GM19372 (cell line): ENCODE data around the gene CIP2A.

Experiments
- ATAC-seq: cut with Tn5 transposase; IDR thresholded peaks from one replicate; pipeline ENCODE4 v1.9.1; 2021; ENCODE audit warnings: mild to moderate bottlenecking, low read depth, moderate library complexity; ENCODE audit not compliant: unreplicated experiment

Gene CIP2A

GRCh38 chr3:108565506-108565905 is 23.7 kb downstream of the CIP2A start:
- ATAC-seq: no peak

GRCh38 chr3:108564564-108564963 is 24.7 kb downstream of the CIP2A start:
- ATAC-seq: no peak

GRCh38 chr3:108562565-108562964 is 26.7 kb downstream of the CIP2A start:
- ATAC-seq: no peak

GRCh38 chr3:108555966-108556581 is 33.2 kb downstream of the CIP2A start:
- ATAC-seq: no peak

GRCh38 chr3:108554913-108555571 is 34.2 kb downstream of the CIP2A start:
- ATAC-seq: no peak

- no peak for ATAC-seq
Observed at GRCh38 chr3:108554229-108554628, 35.0 kb downstream of the CIP2A start.

GRCh38 chr3:108552267-108553159 is 36.7 kb downstream of the CIP2A start:
- ATAC-seq: no peak

GRCh38 chr3:108548886-108549285 is 40.4 kb downstream of the CIP2A start:
- no peak for ATAC-seq

GRCh38 chr3:108548304-108548703 is 40.9 kb downstream of the CIP2A start:
- no peak for ATAC-seq

- ATAC-seq: peak; percentile 68
Observed at GRCh38 chr3:108546692-108547091, 42.5 kb downstream of the CIP2A start.

GRCh38 chr3:108546247-108546646 is 43.0 kb downstream of the CIP2A start:
- peak; percentile 61 for ATAC-seq

GRCh38 chr3:108538083-108538482 is 51.2 kb downstream of the CIP2A start:
- no peak for ATAC-seq

- ATAC-seq: peak; percentile 94
Observed at GRCh38 chr3:108528459-108529252, 60.6 kb downstream of the CIP2A start.

GRCh38 chr3:108527817-108528216 is 61.4 kb downstream of the CIP2A start:
- ATAC-seq: no peak

- ATAC-seq: no peak
Observed at GRCh38 chr3:108527109-108527508, 62.1 kb downstream of the CIP2A start.

GRCh38 chr3:108525971-108526370 is 63.3 kb downstream of the CIP2A start:
- no peak for ATAC-seq

GRCh38 chr3:108525256-108525655 is 64.0 kb downstream of the CIP2A start:
- ATAC-seq: no peak

GRCh38 chr3:108524537-108524936 is 64.7 kb downstream of the CIP2A start:
- no peak for ATAC-seq

GRCh38 chr3:108518895-108519294 is 70.3 kb downstream of the CIP2A start:
- ATAC-seq: no peak

- ATAC-seq: no peak
Observed at GRCh38 chr3:108516881-108517280, 72.4 kb downstream of the CIP2A start.

GRCh38 chr3:108513961-108514360 is 75.3 kb downstream of the CIP2A start:
- no peak for ATAC-seq
